GM18907 (cell line): ENCODE measurements around the gene ZXDC.

ENCODE experiments used
- ATAC-seq: cut with Tn5 transposase; IDR thresholded peaks from one replicate; pipeline ENCODE4 v1.9.1; 2021; ENCODE audit warnings: mild to moderate bottlenecking, moderate library complexity; ENCODE audit not compliant: unreplicated experiment

ZXDC gene

GRCh38 chr3:126439346-126439967 lies 36.2 kb downstream of the ZXDC start:
- ATAC-seq: no peak

DNA sequence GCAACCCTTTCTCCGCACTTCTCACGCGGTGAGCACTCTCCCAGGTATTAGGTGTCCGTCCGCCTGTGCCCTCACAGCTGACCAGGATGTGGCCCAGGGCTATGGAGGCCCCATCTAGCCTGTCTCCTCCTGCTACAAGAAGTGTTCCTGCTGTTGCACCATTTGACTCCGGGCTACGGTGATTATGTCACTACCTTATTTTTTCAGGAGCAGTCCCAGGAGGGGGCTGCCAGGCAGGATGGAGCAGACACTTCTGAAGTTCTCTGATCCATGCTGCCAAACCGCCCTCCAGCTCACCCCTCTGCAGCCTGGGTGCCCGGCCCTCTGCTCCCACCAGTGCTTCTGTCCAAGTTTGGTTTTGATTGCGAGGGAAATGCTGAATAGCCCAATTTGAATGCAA lies 36.9 kb downstream of the ZXDC start:
- ATAC-seq: no peak

- ATAC-seq: no peak
Measured at GRCh38 chr3:126438186-126438585, 37.5 kb downstream of the ZXDC start.

- ATAC-seq: no peak
Measured at GRCh38 chr3:126436826-126437717, 38.6 kb downstream of the ZXDC start.

- ATAC-seq: no peak
Measured at GRCh38 chr3:126435456-126436315, 40.0 kb downstream of the ZXDC start.

DNA sequence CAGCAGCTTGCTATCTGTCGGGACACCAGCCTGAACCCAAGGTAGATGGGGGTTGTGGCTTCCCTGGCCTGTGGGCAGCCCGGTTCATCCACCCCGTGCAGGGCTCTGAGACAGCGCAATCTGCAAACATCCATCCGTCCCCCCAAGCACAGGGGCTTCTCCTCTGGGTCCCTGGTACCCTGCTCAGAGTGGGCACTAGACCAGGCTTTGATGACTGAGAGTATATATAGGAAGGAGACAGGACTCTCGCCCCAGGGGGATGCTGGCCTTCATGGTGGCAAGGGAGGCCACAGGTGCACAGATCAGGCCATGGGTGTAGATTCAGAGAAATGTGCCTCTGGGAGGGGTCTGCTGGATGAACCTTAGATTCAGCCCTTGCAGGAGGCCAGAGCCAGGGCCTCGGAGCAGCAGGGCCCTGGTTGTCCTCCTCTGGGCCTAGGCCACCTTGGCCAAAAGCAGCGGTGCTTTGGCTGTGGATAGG lies 40.7 kb downstream of the ZXDC start:
- no peak for ATAC-seq

- no peak for ATAC-seq
Measured at GRCh38 chr3:126434264-126434590, 41.5 kb downstream of the ZXDC start.

- no peak for ATAC-seq
Measured at GRCh38 chr3:126433496-126434263, 42.0 kb downstream of the ZXDC start.

DNA sequence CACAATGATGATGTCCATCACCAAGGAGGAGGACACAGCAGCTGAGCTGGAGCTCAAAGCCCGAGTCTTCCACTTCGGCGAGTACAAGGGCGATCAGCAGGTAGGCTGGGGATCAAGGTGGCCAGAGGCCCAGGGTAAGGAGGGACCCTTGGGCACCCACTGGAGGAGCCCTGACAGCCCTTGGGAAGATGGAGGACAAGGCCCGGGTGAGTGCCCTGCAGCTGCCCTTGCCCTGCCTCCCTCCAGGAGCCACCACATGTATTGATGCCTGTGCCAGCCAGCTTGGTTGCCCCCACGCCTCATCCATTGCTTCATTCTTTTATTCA lies 42.6 kb downstream of the ZXDC start:
- ATAC-seq: no peak

DNA sequence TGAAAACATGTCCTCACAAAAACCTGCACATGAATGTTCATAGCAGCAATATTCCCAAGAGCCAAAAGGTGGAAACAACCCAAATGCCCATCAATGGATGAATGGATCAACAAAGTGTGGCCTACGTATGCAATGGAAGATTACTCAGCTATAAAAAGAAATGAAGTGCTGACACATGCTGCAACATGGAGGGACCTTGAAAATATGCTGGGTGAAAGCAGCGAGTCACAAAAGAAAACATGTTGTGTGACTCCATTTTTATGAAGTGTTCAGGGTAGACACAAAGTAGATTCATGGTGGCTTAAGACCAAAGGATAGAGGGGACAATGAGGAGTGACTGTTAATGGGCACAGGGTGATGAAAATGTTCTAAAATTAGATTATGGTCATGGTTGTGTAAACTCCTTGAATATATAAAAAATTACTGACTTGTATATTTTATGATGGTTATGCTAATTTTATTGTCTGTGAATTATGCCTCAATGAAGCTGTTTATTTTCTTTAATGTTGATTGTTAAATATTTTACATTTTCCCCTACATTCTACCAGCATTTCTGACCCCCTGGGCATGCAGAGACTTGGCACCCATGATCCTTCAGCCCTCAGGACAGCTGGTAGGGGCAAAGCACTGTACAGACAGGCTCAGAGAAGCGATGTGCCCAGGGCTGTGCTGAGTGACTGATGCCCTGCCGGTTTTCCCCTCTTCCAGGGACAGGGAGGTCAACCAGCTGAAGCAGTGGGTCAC lies 43.2 kb downstream of the ZXDC start:
- ATAC-seq: no peak

DNA sequence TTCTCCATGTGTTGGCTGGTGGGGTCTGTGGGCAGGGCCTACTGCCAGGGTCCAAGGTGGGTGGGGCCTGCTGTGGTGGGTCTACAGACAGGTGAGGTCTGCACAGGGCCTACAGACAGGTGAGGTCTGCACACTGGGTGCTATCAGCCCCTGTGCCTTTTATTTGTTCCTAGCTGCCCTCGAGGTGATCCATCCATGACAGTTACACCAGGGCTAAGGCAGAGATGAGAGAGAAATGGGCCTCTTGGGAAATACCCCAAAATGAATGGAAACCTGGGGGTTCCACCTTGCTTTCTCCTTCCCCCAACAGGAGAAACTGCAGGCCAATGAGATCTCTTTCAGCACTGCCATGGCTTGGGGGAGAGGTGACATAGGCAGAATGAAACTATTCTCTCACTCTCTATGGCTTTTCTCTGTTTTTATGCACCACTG lies 44.6 kb downstream of the ZXDC start:
- ATAC-seq: peak; percentile 81

GRCh38 chr3:126424751-126425150 lies 50.9 kb downstream of the ZXDC start:
- ATAC-seq: no peak

GRCh38 chr3:126424039-126424717 lies 51.5 kb downstream of the ZXDC start:
- no peak for ATAC-seq

DNA sequence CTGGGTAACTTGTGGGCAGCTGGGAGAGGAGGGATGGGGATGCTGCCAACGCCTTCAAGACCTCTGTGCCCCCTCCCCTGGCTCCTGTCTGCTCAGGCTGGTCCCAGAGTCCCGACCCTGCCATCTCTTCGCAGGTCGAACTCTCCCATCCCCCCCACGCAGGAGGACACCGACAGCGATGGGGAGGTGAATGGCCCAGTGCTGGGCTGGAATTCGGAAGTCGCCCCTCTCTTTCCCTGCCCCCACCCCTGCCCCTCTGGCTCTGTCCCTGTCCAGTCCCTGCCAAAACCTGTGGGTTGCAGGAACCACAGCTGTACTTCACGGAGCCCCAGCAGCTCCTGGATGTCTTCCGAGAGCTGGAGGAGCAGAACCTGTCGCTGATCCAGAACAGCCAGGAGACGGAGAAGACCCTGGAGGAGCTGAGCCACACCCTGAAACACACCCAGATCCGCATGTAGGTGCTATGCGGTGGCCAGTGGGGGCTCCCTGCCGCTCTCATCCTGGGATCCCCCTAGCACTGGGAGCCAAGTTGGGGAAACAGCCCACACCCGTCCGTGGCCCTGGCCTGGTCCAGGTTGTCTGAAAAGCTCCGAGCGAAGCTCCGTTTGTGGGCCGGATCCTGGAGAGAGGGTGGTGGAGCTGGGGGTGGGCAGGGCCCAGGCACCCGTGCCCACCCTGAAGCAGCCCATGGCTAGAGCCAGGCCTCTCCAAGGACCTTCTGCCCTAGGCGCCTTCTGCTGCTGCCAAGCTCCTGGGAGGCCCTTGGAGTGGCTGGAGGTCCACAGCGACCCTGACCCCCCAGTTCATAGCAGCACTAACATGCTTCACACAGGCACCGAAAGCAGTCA lies 52.3 kb downstream of the ZXDC start:
- ATAC-seq: no peak

DNA sequence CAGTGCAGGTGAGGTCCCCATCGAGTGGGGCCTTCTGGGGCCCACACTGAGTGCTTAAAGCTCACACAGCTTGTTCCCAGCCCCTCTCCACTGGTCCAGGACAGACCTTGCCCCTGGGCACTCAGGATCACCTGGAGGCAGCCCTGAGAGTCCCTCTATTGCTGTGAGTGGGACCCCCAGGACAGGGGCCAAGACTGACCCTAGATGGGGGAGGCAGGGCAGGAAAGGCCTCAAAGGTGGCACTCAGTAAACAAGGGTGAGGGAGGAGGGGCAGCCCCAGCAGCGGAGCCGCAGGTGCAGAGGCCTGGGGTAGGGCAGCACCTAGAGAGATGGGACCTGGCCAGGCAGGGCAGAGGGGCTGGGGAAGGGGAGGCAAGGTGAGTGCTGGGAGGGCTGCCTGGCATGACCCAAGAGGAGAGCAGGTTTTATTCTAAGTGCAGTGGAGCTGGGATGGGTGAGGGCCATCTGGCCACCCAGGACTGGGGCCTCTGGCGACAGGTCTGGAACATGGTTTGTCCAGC lies 53.1 kb downstream of the ZXDC start:
- ATAC-seq: no peak

DNA sequence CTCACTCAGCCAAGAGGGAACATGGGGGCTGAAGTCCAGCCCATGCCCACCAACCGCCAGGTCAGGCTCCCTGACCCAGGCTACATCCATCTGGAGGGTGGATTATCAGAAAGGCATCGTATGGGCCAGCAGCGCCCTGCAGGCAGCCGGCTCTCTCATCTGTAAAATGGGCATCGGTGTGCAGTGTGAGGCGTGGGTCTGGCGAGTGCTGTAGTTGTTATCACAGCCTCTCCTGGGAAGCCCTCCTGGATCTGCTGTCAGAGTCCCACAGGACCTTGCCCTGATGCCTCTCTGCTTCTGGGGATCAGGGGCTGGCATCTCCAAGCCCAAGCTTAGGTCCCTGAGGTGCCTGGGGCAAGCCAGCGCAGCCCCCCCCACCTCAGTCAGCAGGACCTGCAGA lies 53.6 kb downstream of the ZXDC start:
- ATAC-seq: no peak

GRCh38 chr3:126421573-126422119 lies 54.0 kb downstream of the ZXDC start:
- ATAC-seq: no peak
